GM12801 (cell line): ENCODE measurements around the gene SEMA3E.

ENCODE experiments used
- CTCF ChIP-seq: IDR thresholded peaks from one replicate; pipeline ENCODE4 v1.5.1; 2011; ENCODE audit warnings: control low read depth; ENCODE audit not compliant: insufficient read length; ENCODE audit errors: extremely low read depth

Gene SEMA3E

GRCh38 chr7:83415840-83416239 is 233.1 kb downstream of the SEMA3E start:
- TF ChIP-seq CTCF = no peak

GRCh38 chr7:83414947-83415346 is 234.0 kb downstream of the SEMA3E start:
- TF ChIP-seq CTCF = no peak

GRCh38 chr7:83413831-83414230 is 235.1 kb downstream of the SEMA3E start:
- TF ChIP-seq CTCF = no peak

GRCh38 chr7:83413424-83413823 is 235.5 kb downstream of the SEMA3E start:
- no peak for TF ChIP-seq CTCF

- TF ChIP-seq CTCF = no peak
Measured at GRCh38 chr7:83410989-83411591, 237.8 kb downstream of the SEMA3E start.

- TF ChIP-seq CTCF = no peak
Measured at GRCh38 chr7:83394776-83395175, 254.2 kb downstream of the SEMA3E start.

GRCh38 chr7:83388436-83388835 is 260.5 kb downstream of the SEMA3E start:
- no peak for TF ChIP-seq CTCF
